ENCODE data around the gene SCN2A. TPM values are rescaled to one million over a fixed set of nuclear protein-coding genes. Genes with fewer than 3 reads are reported as not detected.

The SCN2A gene
- under 1 TPM; 0.13 to 0.56 TPM for total RNA-seq
- long read RNA-seq, result 0 reads

DNA sequence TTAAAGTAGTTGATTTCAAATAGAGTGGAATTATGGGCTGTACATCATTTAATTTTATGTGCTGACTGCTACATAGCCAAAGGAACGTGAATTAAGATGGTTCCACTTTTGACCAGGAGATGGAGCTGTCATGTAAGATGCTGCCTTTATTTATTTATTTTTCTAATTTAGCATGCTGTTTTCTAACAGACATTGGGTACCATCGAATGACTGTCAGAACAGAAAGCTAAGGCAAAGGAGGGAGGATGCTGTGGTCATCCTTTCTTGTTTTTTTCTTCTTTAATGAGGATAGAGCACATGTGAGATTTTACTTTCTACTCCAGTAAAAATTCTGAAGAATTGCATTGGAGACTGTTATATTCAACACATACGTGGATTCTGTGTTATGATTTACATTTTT lies at the start of gene SCN2A:
Gene SCN2A (plus strand): TSS at position 185 of the 400 bp plus-strand sequence. CDS start 56,410 bp downstream, outside the sequence.
- ATAC-seq, result peak in 1 of 2 donors; percentile 36
- intact Hi-C loops (cut with DNase I), result loop anchor here in 1 of 2 donors (2.0 kb wide), 1 partner anchor 54 kb away; no protein-coding TSS in a partner anchor
- DNase-seq, result no peak

DNA sequence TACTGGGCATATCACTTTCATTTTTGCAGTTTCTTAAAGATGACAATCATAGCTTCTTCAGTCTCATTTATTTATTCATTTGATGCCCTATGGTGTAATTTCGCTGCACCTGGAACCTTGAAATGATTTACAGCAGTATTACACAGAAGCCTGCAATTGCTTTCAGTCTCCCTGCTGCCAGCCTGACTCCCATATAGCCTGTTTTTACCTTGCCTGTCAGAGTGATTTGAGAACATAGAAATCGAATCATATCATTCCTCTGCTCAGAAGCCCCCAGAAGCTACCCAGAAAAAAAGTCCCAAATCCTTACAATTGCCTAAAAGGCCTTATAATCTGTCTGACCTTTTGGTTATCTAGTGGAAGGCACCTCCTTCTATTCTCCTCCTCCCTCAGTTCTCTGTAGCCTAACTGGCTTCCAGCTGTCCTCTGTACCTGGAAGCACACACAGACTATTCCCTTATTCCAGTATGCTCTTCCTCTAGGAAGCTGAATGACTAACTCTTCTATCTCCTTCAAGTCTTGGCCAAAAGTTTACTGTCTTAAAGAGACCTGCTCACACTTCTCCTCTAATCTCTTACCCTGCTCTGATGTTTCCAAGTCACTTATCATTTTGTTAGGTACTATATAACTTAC lies 48.0 kb upstream of the SCN2A start:
- intact Hi-C loops (cut with DNase I), result no loop called here
- no peak for ATAC-seq
- no peak for DNase-seq

DNA sequence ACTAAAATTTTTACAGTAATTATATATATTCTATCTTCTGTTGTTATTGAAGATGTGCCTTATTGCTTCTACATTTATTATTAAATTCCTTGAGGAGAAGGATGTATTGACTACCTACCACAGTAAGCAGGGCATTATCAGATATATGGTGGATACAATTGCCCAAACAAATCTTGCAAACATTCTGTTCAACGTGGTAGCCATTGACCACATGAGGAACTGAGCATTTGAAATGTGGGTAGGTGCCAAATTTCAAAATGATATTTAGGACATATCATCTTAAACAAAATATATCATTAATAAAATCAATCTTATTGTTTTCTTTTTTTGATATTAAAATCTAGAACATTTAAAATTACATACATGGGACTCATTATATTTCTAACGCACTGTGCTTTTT lies 46.5 kb upstream of the SCN2A start:
- intact Hi-C loops (cut with DNase I), result no loop called here
- DNase-seq (no peak), ATAC-seq (no peak)

DNA sequence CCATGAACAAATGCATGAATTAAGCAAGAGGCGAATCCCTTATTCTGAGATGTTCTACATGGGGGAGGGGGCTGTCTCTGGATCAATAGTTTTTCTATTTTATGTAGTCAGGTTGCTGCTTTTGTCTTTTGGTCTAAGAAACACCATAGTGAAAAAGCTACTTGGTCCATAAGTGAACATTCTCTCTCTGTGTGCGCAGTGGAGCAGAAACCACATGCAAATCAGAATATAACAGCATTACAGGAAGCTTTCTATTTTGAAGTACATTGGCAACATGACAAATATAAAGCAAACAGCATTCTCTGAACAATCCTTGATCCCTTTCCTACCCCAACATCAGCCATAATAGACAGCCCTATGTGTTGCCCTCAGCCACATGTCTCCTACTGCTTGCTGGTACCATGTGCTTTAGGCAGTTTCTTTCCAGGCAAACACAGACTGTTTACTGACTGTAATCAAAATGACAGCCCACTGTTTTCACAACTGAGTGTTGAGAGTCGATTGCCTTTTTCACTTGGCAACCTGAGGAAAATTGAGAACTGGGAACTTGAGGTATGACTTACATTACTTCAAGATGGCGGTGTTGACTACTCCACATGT lies 45.9 kb upstream of the SCN2A start:
- intact Hi-C loops (cut with DNase I), result no loop called here
- ATAC-seq (no peak), DNase-seq (no peak)

DNA sequence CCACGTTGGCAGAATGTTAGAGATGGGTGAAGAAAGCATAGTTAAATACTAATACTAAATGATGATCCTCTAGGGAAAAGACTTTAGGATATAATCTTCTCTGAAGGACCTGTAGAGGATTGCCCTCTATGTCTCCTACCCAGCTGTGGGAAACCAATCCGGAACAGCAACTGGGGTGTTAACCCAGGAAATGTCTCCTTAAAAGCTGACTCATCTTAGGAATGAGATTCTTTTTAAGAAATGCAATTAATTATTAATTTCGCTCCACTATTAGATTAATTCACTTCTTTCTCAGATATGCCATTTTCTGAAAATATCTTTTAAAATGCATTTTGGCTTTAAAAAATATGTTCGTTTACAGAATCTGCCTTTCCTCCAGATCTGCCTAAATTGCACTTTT lies 42.8 kb upstream of the SCN2A start:
- intact Hi-C loops (cut with DNase I), result no loop called here
- ATAC-seq, result no peak
- no peak for DNase-seq

DNA sequence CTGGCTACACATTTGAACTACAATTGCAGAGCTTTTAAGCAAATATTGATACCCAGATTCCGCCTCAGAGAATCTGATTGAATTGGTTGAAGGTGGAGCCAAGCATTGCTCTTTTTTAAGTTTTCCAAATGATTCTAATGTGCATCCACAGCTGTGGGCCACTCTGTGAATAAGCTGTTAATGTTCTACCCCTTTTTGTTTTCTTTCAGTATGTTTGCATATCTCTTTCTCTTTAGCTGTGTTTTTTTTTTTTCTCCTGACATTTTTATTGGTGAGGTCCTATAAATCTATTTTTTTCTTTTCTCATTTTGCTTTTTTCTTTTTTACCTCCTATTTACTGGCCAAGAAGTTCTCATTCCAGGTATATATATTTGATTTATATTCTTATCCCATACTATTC lies 41.9 kb upstream of the SCN2A start:
- intact Hi-C loops (cut with DNase I), result no loop called here
- ATAC-seq, result no peak
- no peak for DNase-seq

DNA sequence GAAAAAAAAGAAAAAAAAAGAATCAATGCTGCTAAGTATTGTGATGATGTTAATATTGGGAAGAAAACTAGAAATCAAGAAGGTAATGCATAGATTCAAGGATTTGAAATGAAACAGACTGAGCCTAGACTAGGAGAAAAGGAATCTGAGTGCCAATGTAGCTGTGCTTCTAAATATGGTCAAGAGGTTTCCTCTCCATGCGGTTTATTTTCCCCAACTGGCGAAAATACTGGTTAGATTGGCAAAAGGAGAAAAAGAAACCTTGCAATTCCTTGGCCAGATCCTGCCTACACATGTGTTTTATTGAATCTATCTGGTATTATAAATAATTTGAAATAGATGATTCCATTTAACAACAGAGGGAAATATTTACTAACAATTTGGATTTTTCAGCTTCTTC lies 41.0 kb upstream of the SCN2A start:
- no peak for ATAC-seq
- intact Hi-C loops (cut with DNase I), result no loop called here

DNA sequence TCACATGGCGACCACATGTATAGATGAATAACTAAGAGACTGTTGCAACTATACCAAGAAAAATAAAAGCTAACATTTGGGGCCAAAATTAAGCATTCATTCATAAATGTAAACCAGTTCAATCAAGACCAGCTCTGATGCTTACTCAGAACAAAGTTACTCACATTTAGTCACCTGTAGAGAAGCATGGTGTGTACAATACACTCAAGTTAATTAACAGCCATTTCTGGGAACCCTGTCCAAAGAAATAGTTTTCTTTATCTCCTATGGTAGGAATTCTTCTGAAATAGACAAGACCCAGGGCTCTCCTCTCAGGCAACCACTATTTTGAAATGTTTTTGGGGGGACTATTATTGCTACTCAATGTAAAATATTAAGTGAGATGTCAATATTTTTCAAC lies 37.0 kb upstream of the SCN2A start:
- DNase-seq, result no peak
- intact Hi-C loops (cut with DNase I), result loop anchor here in 1 of 2 donors (10.0 kb wide), 1 partner anchor 187 kb away; no protein-coding TSS in a partner anchor
- no peak for ATAC-seq

More for the DNA sequence above, 41.0 kb upstream of the SCN2A start:
- DNase-seq, result no peak

DNA sequence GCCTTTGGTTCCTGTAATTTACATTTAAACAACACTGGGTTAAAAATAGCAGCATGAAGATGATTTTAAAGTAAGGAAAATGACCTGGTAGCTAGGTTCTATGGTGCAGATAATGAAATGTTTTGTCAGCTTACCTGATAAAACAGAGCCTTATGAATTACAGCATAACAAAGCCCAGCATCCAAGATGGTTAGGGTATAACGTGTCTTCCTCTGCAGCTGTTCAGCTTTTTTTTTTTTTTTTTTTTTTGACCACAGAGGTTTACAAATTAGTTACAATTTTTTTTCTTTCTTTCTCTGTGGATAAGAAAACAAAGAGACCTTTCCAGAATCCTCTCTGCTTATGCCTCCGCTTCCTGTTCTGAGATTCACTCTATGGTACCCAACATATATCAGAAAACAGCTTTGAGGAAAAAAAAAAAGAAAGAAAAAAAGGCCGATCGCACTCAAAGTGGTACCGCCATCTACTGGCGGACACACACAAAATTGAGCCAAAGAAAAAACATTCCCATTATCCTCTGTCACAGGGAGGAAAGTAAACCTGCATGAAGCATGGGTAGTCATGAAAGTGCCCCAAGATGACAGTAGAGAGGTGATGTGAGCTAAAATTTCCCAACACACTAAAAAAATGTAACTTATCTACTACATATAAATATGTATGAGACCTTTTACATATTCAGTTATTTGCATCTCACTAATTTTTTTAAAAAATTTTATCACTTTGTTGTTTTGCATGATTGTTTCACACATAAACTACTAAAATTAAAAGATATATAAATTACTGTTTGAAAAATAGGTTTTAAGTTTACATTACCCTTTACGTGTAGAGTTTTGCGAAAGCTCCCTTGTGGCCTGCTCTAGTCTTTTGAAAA lies 35.3 kb upstream of the SCN2A start, which contains the start of gene SCN3A:
Gene SCN3A (minus strand): TSS at position 362 of the 871 bp plus-strand sequence. CDS start 27,656 bp downstream, outside the sequence.
- intact Hi-C loops (cut with DNase I), result loop anchor here (1.0 to 10.0 kb wide), 2 partner anchors 187 to 189 kb away; no protein-coding TSS in a partner anchor
- ATAC-seq (no peak), DNase-seq (no peak)

DNA sequence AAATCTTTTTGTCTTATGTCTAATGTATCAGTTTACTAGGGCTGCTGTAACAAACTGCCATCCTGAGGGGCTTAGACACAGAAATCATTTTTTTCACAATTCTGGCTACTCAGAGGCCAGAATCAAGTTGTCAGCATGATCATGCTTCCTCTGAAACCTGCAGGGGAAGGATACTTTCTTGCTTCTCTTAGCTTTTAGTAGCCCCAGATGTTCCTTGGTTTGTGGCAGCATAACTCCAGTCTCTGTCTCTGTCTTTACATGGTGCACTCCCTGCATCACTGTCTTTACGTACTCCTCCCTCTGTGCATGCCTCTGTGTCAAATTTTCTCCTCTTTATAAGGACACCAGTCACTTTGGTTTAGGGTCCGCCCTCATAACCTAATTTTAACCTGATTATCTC lies 33.3 kb upstream of the SCN2A start:
- no peak for ATAC-seq
- intact Hi-C loops (cut with DNase I), result loop anchor here in 1 of 2 donors (10.0 kb wide), 1 partner anchor 191 kb away; no protein-coding TSS in a partner anchor
- DNase-seq, result no peak

DNA sequence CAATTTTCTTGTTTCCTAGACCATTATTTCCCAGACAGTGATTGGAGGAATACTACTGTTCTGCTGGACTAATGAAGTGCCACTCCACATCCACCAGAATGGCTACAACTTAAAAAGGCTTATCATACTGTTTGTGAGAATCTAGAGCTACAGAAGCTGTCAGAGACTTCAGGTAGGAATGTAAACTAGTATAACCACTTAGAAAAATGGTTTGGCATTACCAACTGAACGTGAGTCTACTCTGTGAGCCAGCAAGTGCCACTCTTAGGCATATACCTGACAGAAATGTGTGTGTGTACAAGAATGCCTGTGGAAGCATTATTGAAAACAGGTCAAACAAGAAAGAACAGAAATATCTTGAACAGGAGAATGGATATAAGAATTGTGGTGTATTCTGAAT lies 31.1 kb upstream of the SCN2A start:
- intact Hi-C loops (cut with DNase I), result loop anchor here in 1 of 2 donors (10.0 kb wide), 1 partner anchor 193 kb away; no protein-coding TSS in a partner anchor
- ATAC-seq (no peak), DNase-seq (no peak)

DNA sequence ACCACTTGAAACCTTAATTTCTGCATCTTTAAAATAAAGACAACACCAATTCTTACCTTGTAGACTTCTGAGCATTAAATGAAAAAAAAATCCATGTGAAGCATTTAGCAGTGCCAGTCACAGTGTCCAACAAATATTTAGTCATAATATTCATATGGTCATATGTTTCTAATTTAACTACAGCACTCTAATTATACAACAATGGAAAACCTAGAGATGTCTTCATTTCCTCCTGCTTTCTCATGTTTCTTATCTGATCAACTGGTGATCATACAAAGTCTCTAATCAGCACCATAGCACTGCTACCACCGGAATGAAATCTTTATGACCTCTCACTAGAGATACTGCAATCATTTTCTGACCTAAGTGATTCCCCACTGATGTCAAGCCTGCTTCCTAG lies 25.1 kb upstream of the SCN2A start:
- no peak for DNase-seq

DNA sequence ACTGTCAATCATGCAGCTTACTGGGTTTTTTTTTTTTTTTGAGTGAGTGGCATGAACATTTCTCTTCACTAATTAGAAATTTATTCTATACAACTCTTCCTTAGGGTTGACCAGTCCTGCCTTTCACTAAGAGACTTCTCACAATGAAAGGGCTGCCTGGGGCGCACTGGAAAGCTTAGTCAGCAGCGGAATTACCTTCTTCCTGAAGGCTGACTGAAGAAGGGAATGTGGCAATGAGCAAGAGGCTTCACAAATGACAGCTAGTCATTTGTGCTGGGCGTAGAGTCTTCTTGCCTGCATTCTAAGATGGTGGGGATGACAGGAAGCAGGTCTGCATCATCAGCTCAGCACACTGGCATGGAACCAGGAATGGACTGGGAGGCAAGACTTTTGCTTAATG lies 19.7 kb upstream of the SCN2A start:
- intact Hi-C loops (cut with DNase I), result no loop called here
- ATAC-seq (no peak), DNase-seq (no peak)

More for the DNA sequence above, 25.1 kb upstream of the SCN2A start:
- no peak for ATAC-seq
- intact Hi-C loops (cut with DNase I), result no loop called here

DNA sequence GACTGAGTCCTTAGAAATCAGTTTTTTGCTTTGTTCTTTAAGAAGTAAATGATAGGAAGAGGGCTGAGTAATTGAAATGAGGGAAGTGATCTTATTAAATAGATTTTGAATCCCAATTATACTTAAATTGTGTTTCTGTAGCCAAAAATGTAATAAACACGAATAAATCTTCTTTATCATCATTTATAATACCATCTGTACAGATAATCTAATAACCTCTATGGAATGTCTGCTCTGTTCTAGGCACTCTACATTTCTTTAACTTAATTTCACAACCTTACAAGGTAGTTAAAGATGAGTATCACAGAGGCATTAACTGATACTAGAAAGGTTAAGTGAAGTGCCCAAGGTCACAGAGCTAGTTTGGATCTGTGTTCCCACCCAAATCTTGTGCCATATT lies 14.3 kb upstream of the SCN2A start:
- ATAC-seq (no peak), DNase-seq (no peak)
- intact Hi-C loops (cut with DNase I), result no loop called here

DNA sequence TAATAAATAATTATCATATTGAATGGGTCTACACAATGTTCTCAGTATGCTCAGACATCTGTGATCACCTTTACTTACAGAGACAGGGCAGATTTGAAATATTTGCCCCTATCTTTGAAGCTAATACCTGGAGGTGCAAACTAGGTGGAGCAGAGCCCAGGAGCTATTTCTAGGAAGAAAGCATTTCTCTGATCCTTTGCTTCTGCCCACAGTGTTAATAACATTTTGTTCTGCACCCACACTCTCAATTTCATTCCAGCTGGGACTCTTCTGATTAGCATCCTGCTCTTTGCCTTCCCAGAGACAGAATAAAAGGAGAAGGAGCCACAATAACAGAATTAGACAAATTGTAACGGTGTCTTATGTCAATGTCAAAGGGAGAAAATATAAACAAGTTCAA lies 11.6 kb upstream of the SCN2A start:
- intact Hi-C loops (cut with DNase I), result no loop called here
- no peak for ATAC-seq
- DNase-seq, result no peak

DNA sequence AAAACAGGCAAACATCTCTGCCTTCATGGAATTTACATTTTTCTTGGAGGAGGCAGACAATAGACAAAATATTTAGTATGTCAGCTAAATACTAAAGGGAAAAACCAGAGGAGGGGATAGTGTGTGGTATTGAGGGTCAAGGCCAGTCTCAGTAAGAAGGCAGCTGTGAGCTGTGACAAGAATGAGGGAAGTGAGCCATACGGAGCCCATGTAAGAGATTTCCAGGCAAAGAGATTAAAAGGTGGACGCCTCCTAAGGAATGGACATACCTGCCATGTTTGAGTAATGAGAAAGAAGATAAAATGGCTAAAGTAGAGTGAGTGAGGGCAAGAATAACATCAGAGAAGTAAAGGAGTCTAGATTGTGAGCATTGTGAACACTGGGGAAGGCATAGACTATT lies 2.2 kb upstream of the SCN2A start:
- ATAC-seq (no peak), DNase-seq (no peak)
- intact Hi-C loops (cut with DNase I), result no loop called here

DNA sequence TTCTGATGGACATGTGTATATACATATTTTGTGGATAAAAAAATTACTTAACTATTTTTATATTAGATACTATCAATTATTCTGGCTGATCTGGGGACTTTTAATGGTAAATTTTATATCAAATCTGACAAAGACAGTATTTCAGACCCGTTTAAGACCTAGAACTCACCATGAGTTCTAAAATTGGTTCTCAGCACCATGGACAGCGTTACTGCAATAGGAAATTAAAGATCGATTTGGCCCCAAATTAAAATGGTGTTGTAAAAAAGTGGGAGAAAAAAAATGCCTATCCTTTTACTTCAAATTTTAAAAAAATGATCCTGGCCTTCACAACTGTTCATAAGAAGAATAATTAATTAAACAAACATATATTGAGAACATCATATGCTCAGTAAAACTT lies 919 bp upstream of the SCN2A start:
- ATAC-seq (no peak), DNase-seq (no peak)
- intact Hi-C loops (cut with DNase I), result loop anchor here in 1 of 2 donors (2.0 kb wide), 1 partner anchor 55 kb away; no protein-coding TSS in a partner anchor

DNA sequence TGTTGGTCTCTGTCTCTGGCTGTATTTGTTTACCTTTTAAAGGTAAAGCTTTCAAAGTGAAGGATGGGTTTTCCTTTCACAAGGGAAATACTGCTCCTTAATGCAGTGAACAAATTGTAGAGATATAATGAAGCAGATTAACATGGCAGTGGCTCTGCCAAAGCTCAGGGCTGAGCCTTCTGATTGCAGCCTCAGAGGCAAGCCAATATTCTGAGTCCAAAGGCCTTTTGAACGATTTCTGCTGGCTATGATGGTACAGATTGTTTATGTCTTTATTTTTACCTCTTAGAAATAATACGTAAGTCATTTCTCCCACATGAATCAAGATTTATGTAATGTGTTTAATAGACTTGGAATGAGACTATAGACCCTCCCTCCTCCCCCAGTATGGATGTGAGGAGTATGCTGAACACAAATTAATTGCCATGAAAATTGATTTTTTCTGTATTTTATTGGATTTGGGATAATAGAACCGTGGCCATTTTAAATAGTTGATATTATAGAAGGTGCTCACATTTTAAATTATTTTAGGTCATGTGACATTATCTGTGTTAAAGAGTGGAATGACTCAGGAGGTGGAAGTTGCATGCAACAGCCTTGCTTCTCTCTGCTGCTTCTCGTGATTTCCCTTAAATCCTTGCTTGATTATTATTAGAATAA lies 772 bp downstream of the SCN2A start:
- ATAC-seq, result no peak

DNA sequence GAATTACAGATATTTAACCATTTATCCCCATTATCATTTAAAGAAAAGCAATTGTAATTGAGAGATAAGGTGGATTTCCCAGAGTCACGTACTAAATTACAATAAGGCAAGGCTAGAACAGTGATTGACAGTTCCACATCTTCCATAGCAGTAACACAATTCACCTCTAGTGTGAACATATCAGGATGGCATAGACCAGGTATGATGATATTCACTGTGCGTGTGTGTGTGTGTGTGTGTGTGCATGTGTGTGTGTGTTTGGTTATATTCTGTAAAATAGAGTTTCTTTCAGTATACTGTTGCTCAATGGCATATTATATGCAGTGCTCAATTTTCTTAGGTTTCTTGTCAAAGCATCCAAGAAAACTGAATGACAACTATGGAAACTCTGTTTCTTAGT lies 1.7 kb downstream of the SCN2A start:
- DNase-seq (no peak), ATAC-seq (no peak)
- intact Hi-C loops (cut with DNase I), result loop anchor here in 1 of 2 donors (5.0 kb wide), 1 partner anchor 51 kb away; no protein-coding TSS in a partner anchor

More for the DNA sequence above, 772 bp downstream of the SCN2A start:
- intact Hi-C loops (cut with DNase I), result loop anchor here (2.0 to 5.0 kb wide), 2 partner anchors 52 to 53 kb away; no protein-coding TSS in a partner anchor
- DNase-seq, result no peak
